GM12878 (cell line): ENCODE measurements around the gene COL4A1. TPM values are rescaled to one million over a fixed set of nuclear protein-coding genes. Genes with fewer than 3 reads are reported as not detected.

Experiments used
- ATAC-seq: fragments of 200-7000 bp; cut with Tn5 transposase; 3 replicates; pipeline ENCODE4 v1.9.1; 2020; ENCODE audit warnings: mild to moderate bottlenecking, moderate library complexity
- BruUV-seq: library from RNA; stranded (reverse); fragments of 400-500 nt; replicated peaks from 2 replicates; lab custom pipeline; 2021; lab: Mats Ljungman, UMichigan
- CTCF ChIA-PET: fragments of 300-600 bp; sonication (Branson Sonifier 250); formaldehyde crosslinking; extraction: SDS; loops from one replicate; lab custom pipeline; 2021; ENCODE audit warnings: inconsistent platforms; lab: Yijun Ruan, JAX
- POLR2A ChIA-PET: fragments of 350-600 bp; formaldehyde crosslinking; extraction: SDS; loops from one replicate; lab custom pipeline; 2021; ENCODE audit warnings: inconsistent platforms; lab: Charles Lee
- RAD21 ChIA-PET: fragments of 300-600 bp; sonication (Branson Sonifier 250); formaldehyde crosslinking; loops from one replicate; lab custom pipeline; 2023; ENCODE audit warnings: antibody characterized with exemption; ENCODE audit not compliant: unreplicated experiment; lab: Charles Lee
- SMC1A ChIA-PET: fragments of 300-600 bp; sonication (Branson Sonifier 250); formaldehyde crosslinking; loops from one replicate; lab custom pipeline; 2023; ENCODE audit not compliant: unreplicated experiment, uncharacterized antibody; lab: Charles Lee
- DNase-seq: peaks from one replicate; pipeline ENCODE4 v3.0.0-alpha.2; 2011; ENCODE audit warnings: low read depth, low spot score
- FAIRE-seq: peaks from 3 replicates; lab custom pipeline; 2011; peaks lifted over from hg19 to GRCh38; lab: Jason Lieb, UNC
- H2AFZ ChIP-seq: 2 replicates; pipeline ENCODE4 v1.6.0; 2011; ENCODE audit warnings: low read depth, low read length, control low read depth; ENCODE audit not compliant: control insufficient read depth
- H3K27ac ChIP-seq: 2 replicates; pipeline ENCODE4 v1.5.1; 2011; ENCODE audit warnings: control low read depth; ENCODE audit not compliant: control insufficient read depth, insufficient read depth
- H3K27me3 ChIP-seq, 2 experiments: replicated peaks in 1 of 2; 2 replicates each; pipeline versions ENCODE4 v1.6.0 to v1.6.1; 2011; ENCODE audit warnings: low read length in 1 of 2; ENCODE audit not compliant: control insufficient read depth in 2 of 2, insufficient read depth in 2 of 2
- H3K36me3 ChIP-seq, 2 experiments: 2 replicates each; pipeline ENCODE4 v1.5.1; 2011; ENCODE audit warnings: low read length in 1 of 2; ENCODE audit not compliant: control insufficient read depth in 2 of 2, insufficient read depth in 2 of 2
- H3K4me1 ChIP-seq: 2 replicates; pipeline ENCODE4 v1.6.1; 2011; ENCODE audit warnings: mild to moderate bottlenecking, low read length, moderate library complexity, mixed read lengths; ENCODE audit not compliant: control insufficient read depth, insufficient read depth
- H3K4me2 ChIP-seq: 2 replicates; pipeline ENCODE4 v1.6.0; 2011; ENCODE audit warnings: control low read depth; ENCODE audit not compliant: control insufficient read depth, insufficient read depth
- H3K4me3 ChIP-seq: fragments of 200-600 bp; sonication (generic); 2 replicates; pipeline ENCODE4 v1.5.1; 2016
- H3K79me2 ChIP-seq: 2 replicates; pipeline ENCODE4 v1.6.0; 2011; ENCODE audit warnings: low read length; ENCODE audit not compliant: control insufficient read depth, insufficient read depth
- H3K9ac ChIP-seq: 2 replicates; pipeline ENCODE4 v1.8.0; 2011; ENCODE audit warnings: low read length, control low read depth, mixed read lengths; ENCODE audit not compliant: control insufficient read depth, insufficient read depth
- H3K9me3 ChIP-seq: replicated peaks from 3 replicates; pipeline ENCODE4 v1.5.1; 2011; ENCODE audit warnings: mild to moderate bottlenecking, low read length; ENCODE audit not compliant: control insufficient read depth, insufficient read depth
- H4K20me1 ChIP-seq: 2 replicates; pipeline ENCODE4 v1.6.0; 2011; ENCODE audit not compliant: control insufficient read depth, insufficient read depth
- BRCA1 ChIP-seq: IDR thresholded peaks from 2 replicates; pipeline ENCODE4 v1.6.1; 2011; ENCODE audit warnings: low read depth, low read length, improper control_type of control experiment
- CREM ChIP-seq: IDR thresholded peaks from 2 replicates; pipeline ENCODE4 v1.6.1; 2014; ENCODE audit warnings: antibody characterized with exemption, low read depth
- EED ChIP-seq: sonication (generic); IDR thresholded peaks from 2 replicates; pipeline ENCODE4 v1.6.1; 2016; ENCODE audit warnings: antibody characterized with exemption, low read depth
- ESRRA ChIP-seq: IDR thresholded peaks from 2 replicates; pipeline ENCODE4 v1.6.1; 2012; ENCODE audit warnings: mild to moderate bottlenecking, low read length, improper control_type of control experiment
- EZH2 ChIP-seq: IDR thresholded peaks from 2 replicates; pipeline ENCODE4 v1.6.1; 2012; ENCODE audit warnings: low read depth, mild to moderate bottlenecking, control low read depth, inconsistent platforms, low read length, borderline replicate concordance; ENCODE audit not compliant: control insufficient read depth
- FOS ChIP-seq: IDR thresholded peaks from 3 replicates; pipeline ENCODE4 v1.6.1; 2011; ENCODE audit warnings: borderline replicate concordance; ENCODE audit not compliant: insufficient read length; ENCODE audit errors: extremely low read depth
- HDGF ChIP-seq: fragments of 450-650 bp; IDR thresholded peaks from 2 replicates; pipeline ENCODE4 v1.6.1; 2016; ENCODE audit warnings: antibody characterized with exemption
- IKZF1 ChIP-seq: fragments of 450-650 bp; conservative IDR thresholded peaks from 2 replicates; pipeline ENCODE4 v1.6.1; 2017; ENCODE audit warnings: antibody characterized with exemption, mild to moderate bottlenecking
- LARP7 ChIP-seq: fragments of 450-650 bp; IDR thresholded peaks from 2 replicates; pipeline ENCODE4 v1.6.1; 2017; ENCODE audit warnings: mild to moderate bottlenecking
- MEF2A ChIP-seq: IDR thresholded peaks from 2 replicates; pipeline ENCODE4 v1.6.1; 2011; ENCODE audit warnings: low read depth, mild to moderate bottlenecking, low read length, moderate library complexity; ENCODE audit not compliant: insufficient read depth
- RB1 ChIP-seq: fragments of 450-650 bp; formaldehyde crosslinking; IDR thresholded peaks from 2 replicates; pipeline ENCODE4 v1.6.1; 2017; ENCODE audit warnings: mild to moderate bottlenecking, borderline replicate concordance
- TCF7 ChIP-seq: IDR thresholded peaks from 2 replicates; pipeline ENCODE4 v1.6.1; 2014; ENCODE audit warnings: antibody characterized with exemption, borderline replicate concordance
- ZNF384 ChIP-seq: IDR thresholded peaks from 2 replicates; pipeline ENCODE4 v1.6.1; 2012; ENCODE audit warnings: low read depth, mild to moderate bottlenecking, low read length, improper control_type of control experiment, borderline replicate concordance
- WGBS: methylation state at CpG from one replicate; pipeline ENCODE4 v1.1.6; 2016; ENCODE audit warnings: low lambda C conversion rate; ENCODE audit not compliant: insufficient replicate concordance, insufficient coverage; ENCODE audit errors: missing lambda C conversion rate; 5-methylcytosine and 5-hydroxymethylcytosine counted together
- in situ Hi-C: fragments of 300-500 bp; cut with MboI; formaldehyde crosslinking; loops from 9 replicates; pipeline ENCODE4 v1.14.3; 2018; ENCODE audit warnings: mixed read lengths
- intact Hi-C: fragments of 100-400 bp; cut with micrococcal nuclease; formaldehyde crosslinking; loops from one replicate; pipeline ENCODE4 v1.14.2; 2022; ENCODE audit not compliant: unreplicated experiment
- polyA plus RNA-seq, 11 experiments: library from polyadenylated mRNA; depleted of rRNA in 4 of 11; unstranded in 6 of 11; stranded (reverse) in 5 of 11; fragments of >200 nt; fragmentation: Nextera tagmentation in 4 of 11; fragmentation: Illumina TruSeq in 1 of 11; extraction: Ambion mirVana in 4 of 11; extraction: Trizol in 1 of 11; gene quantifications; 1 replicate in 1 of 11; 2 replicates in 10 of 11; pipeline versions ENCODE4 v1.2.1 to v1.2.3, GENCODE V29; 2011 to 2016; ENCODE audit warnings: inconsistent platforms in 2 of 11, missing spikeins in 2 of 11, low read depth in 1 of 11
- total RNA-seq, 4 experiments: library from RNA; depleted of rRNA in 3 of 4; stranded (reverse); fragments of >200 nt in 3 of 4; fragmentation: Illumina TruSeq in 1 of 4; extraction: Trizol in 1 of 4; gene quantifications; 2 replicates each; pipeline versions ENCODE4 v1.2.1 to v1.2.3, GENCODE V29; 2013 to 2021

Gene COL4A1
- total and polyA plus RNA-seq, 10 of the 15 experiments (the other 5 are each of a cell fraction or from before 2014, with no cell fraction given) = 0.07 to 0.31 (median 0.13) TPM; not detected in 6

DNA sequence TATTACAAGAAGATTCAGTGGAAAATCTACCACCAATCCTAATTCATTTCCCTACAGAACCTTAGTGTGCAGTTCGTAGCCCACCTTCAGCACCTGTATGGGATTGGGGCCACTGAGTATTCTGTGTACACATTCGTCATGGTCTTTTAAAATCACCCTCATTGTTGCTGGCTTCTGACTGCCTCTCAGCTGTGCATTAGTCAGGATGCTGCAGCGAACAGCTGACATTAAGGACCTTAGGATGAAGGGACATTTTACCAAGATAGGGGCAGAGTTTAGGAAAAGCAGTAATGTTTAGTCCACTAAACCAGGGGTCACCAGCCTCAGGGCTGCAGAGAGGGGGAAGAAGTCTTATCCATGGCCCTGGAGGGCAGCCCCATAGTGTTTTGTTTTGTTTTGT lies 176.5 kb downstream of the COL4A1 start:
- ChIA-PET SMC1A (interaction anchor here (2.9 kb wide), 1 partner anchor 8 kb away, joined by 21 read pairs; no protein-coding TSS in a partner anchor), RAD21 (no interaction called here), POLR2A (no interaction called here), CTCF (no interaction called here)
- 0 out of 2 replicates have a peak, but pooled peaks cover 2% of the 10 kb centered on the region for H4K20me1 ChIP-seq
- intact Hi-C loops = loop anchor here (10.0 kb wide), 1 partner anchor 434 kb away; the partner anchor contains the start of gene RAB20
- no peak for ATAC-seq
- WGBS = 10% methylated on average over 3 of the region's 3 CpGs
- no peak overlapping the region for H3K27ac ChIP-seq
- DNase-seq = no peak
- H3K9ac ChIP-seq = no peak overlapping the region
- no peak overlapping the region for H3K4me2 ChIP-seq
- in situ Hi-C loops = no loop called here
- no peaks in the 10 kb centered on the region for H3K36me3 ChIP-seq
- no peak overlapping the region for H3K4me3 ChIP-seq
- BruUV-seq = no TSS peak
- no peak for FAIRE-seq
- H3K4me1 ChIP-seq = no peaks in the 10 kb centered on the region; the same call in 1 of the 2 replicates
- no peak overlapping the region for H2AFZ ChIP-seq
- TF ChIP-seq EED (no peak), HDGF (no peak), IKZF1 (no peak), RB1 (no peak), CREM (no peak), TCF7 (no peak), MEF2A (no peak), FOS (no peak), ZNF384 (no peak), LARP7 (no peak), BRCA1 (no peak), EZH2 (no peak), ESRRA (no peak)
- no peaks in the 10 kb centered on the region; the same call in 2 of the 3 replicates for H3K9me3 ChIP-seq
- no peaks in the 10 kb centered on the region for H3K27me3 ChIP-seq
- H3K79me2 ChIP-seq = no peaks in the 10 kb centered on the region
